PFSK-1 (cell line): ENCODE results near the gene APOBEC3F.

Experiments
- FOXP2 ChIP-seq: optimal IDR thresholded peaks from 2 replicates; pipeline ENCODE3; 2011; ENCODE audit warnings: borderline replicate concordance, control low read depth, inconsistent platforms; ENCODE audit not compliant: insufficient read depth; ENCODE audit errors: extremely low read length, extremely low read depth
- POLR2AphosphoS5 ChIP-seq: IDR thresholded peaks from 2 replicates; pipeline ENCODE4 v1.6.1; 2012; ENCODE audit warnings: low read depth, mild to moderate bottlenecking, control low read depth, low read length, moderate library complexity
- REST ChIP-seq, 2 experiments: IDR thresholded peaks; 2 replicates each; pipeline versions ENCODE4 v1.6.1 to v1.8.0; 2011 to 2012; ENCODE audit warnings: low read depth in 2 of 2, low read length in 2 of 2, control low read depth in 1 of 2, inconsistent platforms in 1 of 2, mild to moderate bottlenecking in 1 of 2, moderate library complexity in 1 of 2; ENCODE audit not compliant: insufficient read depth in 1 of 2
- SIN3A ChIP-seq: IDR thresholded peaks from 2 replicates; pipeline ENCODE4 v1.6.1; 2012; ENCODE audit warnings: mild to moderate bottlenecking, low read length, moderate library complexity, borderline replicate concordance; ENCODE audit not compliant: insufficient read depth
- TAF1 ChIP-seq: IDR thresholded peaks from 2 replicates; pipeline ENCODE4 v1.6.1; 2012; ENCODE audit warnings: low read length, control low read depth, borderline replicate concordance; ENCODE audit not compliant: insufficient read depth

APOBEC3F gene

DNA sequence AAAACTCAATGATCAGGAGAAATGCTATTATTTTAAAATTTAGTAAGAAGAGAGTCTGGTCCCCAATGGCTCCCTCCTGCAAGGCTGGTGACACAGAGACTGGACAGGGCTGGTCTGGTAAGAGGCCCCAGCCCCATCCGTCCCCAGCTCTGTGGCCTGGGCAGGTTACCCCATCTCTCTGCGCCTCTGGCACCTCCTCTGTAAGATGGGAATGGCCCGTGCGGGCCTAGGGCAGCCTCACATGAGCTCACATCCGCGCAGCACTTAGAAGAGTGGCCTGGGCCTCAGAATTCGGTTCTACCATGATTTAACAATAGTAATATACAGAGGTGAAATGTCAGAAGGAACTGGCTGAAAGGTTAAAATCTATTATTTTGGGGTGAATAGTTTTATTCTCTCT, 1.2 kb downstream of the APOBEC3F start:
- TF ChIP-seq POLR2AphosphoS5: no peak
- no peak for TF ChIP-seq TAF1
- no peak for TF ChIP-seq REST (IDR thresholded peaks at IDR 0.05; ENCODE audit: insufficient read depth in 1 of 2, low read depth in 2 of 2, low read length in 2 of 2)
- no peak for TF ChIP-seq SIN3A
- TF ChIP-seq FOXP2: no peak

DNA sequence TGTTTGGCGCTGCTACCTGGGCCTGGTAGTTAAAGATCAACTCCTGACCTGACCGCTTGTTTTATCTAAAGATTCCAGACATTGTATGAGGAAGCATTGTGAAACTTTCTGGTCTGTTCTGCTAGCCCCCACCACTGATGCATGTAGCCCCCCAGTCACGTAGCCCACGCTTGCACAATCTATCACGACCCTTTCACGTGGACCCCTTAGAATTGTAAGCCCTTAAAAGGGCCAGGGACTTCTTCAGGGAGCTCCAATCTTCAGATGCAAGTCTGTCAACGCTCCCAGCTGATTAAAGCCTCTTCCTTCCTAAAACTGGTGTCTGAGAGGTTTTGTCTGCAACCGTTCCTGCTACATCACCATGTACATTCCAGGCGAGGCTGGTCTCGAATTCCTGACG, 15.0 kb downstream of the APOBEC3F start:
- TF ChIP-seq FOXP2 (no peak), SIN3A (no peak), TAF1 (no peak), POLR2AphosphoS5 (no peak), REST (IDR thresholded peaks at IDR 0.05; ENCODE audit: insufficient read depth in 1 of 2, low read depth in 2 of 2, low read length in 2 of 2) (no peak)

- TF ChIP-seq SIN3A (no peak), TAF1 (no peak), POLR2AphosphoS5 (no peak), REST (IDR thresholded peaks at IDR 0.05; ENCODE audit: insufficient read depth in 1 of 2, low read depth in 2 of 2, low read length in 2 of 2) (no peak), FOXP2 (no peak)
These were observed 27.5 kb downstream of the APOBEC3F start for GRCh38 chr22:39068033-39068785.

- TF ChIP-seq FOXP2 (no peak), SIN3A (no peak), POLR2AphosphoS5 (no peak), REST (IDR thresholded peaks at IDR 0.05; ENCODE audit: insufficient read depth in 1 of 2, low read depth in 2 of 2, low read length in 2 of 2) (no peak), TAF1 (no peak)
These were observed 29.5 kb downstream of the APOBEC3F start for GRCh38 chr22:39070186-39070585.
